Measurements from ENCODE around the gene TMEM72.
"Not testable (repeated sequence)": the region's sequence is repeated elsewhere in the genome, so short reads cannot be mapped to it uniquely, and the experiment has no call there.

GRCh38 chr10:44866367-44866766 is 44.8 kb upstream of the TMEM72 start:
- not testable (repeated sequence) for TF ChIP-seq CTCF (IDR thresholded peaks at IDR 0.05; ENCODE audit: borderline replicate concordance, extremely low read depth, low read length, poor library complexity, severe bottlenecking); EZH2 (IDR thresholded peaks at IDR 0.05; ENCODE audit: borderline replicate concordance, low read depth, low read length, severe bottlenecking)

Data from DND-41 (cell line).